ENCODE measurements around the gene RAB11FIP4. TPM values are rescaled to one million over a fixed set of nuclear protein-coding genes. Genes with fewer than 3 reads are reported as not detected.

The RAB11FIP4 gene
- total and polyA plus RNA-seq, 2 donors (not counting 1 experiment from before 2014, with no cell fraction given), result 17.0 to 70.5 TPM

GRCh38 chr17:31587462-31587861 lies 196.0 kb downstream of the RAB11FIP4 start:
- no peak overlapping the region for H3K4me3 ChIP-seq (ENCODE audit: control extremely low read depth in 1 of 5, extremely low read depth in 1 of 5, insufficient read depth in 1 of 5, low read depth in 2 of 5, low read length in 4 of 5)
- no peak overlapping the region for H3K27ac ChIP-seq (ENCODE audit: low read length in 2 of 2)
- 87% methylated on average over 3 of the region's 4 CpGs for WGBS (ENCODE audit: insufficient coverage)
- H3K27ac Mint-ChIP-seq, result no peak overlapping the region
- no peaks in the 10 kb centered on the region for H3K27me3 ChIP-seq (replicated peaks in 1 of 4; ENCODE audit: control extremely low read depth in 1 of 4, control insufficient read depth in 3 of 4, insufficient read depth in 4 of 4, low read length in 3 of 4)
- intact Hi-C loops (cut with micrococcal nuclease), result no loop called here
- ATAC-seq (ENCODE audit: low read depth), result no peak
- no peak overlapping the region for H3K4me2 ChIP-seq (replicated peaks; ENCODE audit: low read depth, low read length, poor library complexity, severe bottlenecking)
- H4K20me1 ChIP-seq (ENCODE audit: control insufficient read depth, insufficient read depth, low read length, poor library complexity, severe bottlenecking), result no peaks in the 10 kb centered on the region
- H3K4me3 Mint-ChIP-seq, result no peak overlapping the region
- H3K27me3 Mint-ChIP-seq, result no peaks in the 10 kb centered on the region
- peaks cover 3% of the 10 kb centered on the region in 2 donors for H3K4me1 ChIP-seq (ENCODE audit: control insufficient read depth in 2 of 2, insufficient read depth in 2 of 2, low read length in 2 of 2)
- no peaks in the 10 kb centered on the region for H3K36me3 ChIP-seq (replicated peaks in 1 of 2; ENCODE audit: control extremely low read depth in 1 of 2, control insufficient read depth in 1 of 2, extremely low read depth in 1 of 2, insufficient read depth in 2 of 2, low read length in 1 of 2)
- peaks cover 5% of the 10 kb centered on the region for H3K4me1 Mint-ChIP-seq
- H3K9me3 Mint-ChIP-seq (ENCODE audit: insufficient read depth), result no peaks in the 10 kb centered on the region
- no peaks in the 10 kb centered on the region for H3K9me3 ChIP-seq (ENCODE audit: control extremely low read depth in 1 of 3, control insufficient read depth in 2 of 3, insufficient read depth in 1 of 3, low read length in 2 of 3)
- H3K9ac ChIP-seq (ENCODE audit: low read length), result no peak overlapping the region
- no peaks in the 10 kb centered on the region for H3K79me2 ChIP-seq (ENCODE audit: control insufficient read depth, insufficient read depth, low read length)
- CTCF ChIA-PET, result no interaction called here
- no peak overlapping the region for H2AFZ ChIP-seq (ENCODE audit: insufficient read depth, low read depth, low read length, poor library complexity, severe bottlenecking)
- POLR2A ChIA-PET, result no interaction called here
- DNase-seq, result no peak
- TF ChIP-seq, protein P1, sequence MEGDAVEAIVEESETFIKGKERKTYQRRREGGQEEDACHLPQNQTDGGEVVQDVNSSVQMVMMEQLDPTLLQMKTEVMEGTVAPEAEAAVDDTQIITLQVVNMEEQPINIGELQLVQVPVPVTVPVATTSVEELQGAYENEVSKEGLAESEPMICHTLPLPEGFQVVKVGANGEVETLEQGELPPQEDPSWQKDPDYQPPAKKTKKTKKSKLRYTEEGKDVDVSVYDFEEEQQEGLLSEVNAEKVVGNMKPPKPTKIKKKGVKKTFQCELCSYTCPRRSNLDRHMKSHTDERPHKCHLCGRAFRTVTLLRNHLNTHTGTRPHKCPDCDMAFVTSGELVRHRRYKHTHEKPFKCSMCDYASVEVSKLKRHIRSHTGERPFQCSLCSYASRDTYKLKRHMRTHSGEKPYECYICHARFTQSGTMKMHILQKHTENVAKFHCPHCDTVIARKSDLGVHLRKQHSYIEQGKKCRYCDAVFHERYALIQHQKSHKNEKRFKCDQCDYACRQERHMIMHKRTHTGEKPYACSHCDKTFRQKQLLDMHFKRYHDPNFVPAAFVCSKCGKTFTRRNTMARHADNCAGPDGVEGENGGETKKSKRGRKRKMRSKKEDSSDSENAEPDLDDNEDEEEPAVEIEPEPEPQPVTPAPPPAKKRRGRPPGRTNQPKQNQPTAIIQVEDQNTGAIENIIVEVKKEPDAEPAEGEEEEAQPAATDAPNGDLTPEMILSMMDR (IDR thresholded peaks at IDR 0.05), result no peak
- TF ChIP-seq EZH2 (IDR thresholded peaks at IDR 0.05; ENCODE audit: borderline replicate concordance, insufficient read depth, low read depth, low read length, poor library complexity, severe bottlenecking), result no peak

Small RNA genes within 50 kb of the gene (small RNA-seq; reads per million reads assigned to genes)
- gene MIR193A (ENCODE audit: insufficient read length, low read depth, low replicate concordance) (not detected), gene MIR4725 (ENCODE audit: insufficient read length, low read depth, low replicate concordance) (not detected), gene RN7SL45P (ENCODE audit: insufficient read length, low read depth, low replicate concordance) (not detected), gene RN7SL79P (ENCODE audit: insufficient read length, low read depth, low replicate concordance) (not detected), gene RNU6ATAC7P (ENCODE audit: insufficient read length, low read depth, low replicate concordance) (not detected)

Other genes with a start within 250 kb of the RAB11FIP4 start
- 0.39 and 0.49 TPM in 2 replicates for gene OMG, start 94.4 kb upstream of the RAB11FIP4 start, total RNA-seq
- 1.7 and 1.9 TPM in 2 replicates for gene OMG, start 94.4 kb upstream of the RAB11FIP4 start, polyA plus RNA-seq
- gene EVI2B, start 77.6 kb upstream of the RAB11FIP4 start, total RNA-seq, result 125 and 132 TPM in 2 replicates
- 69.6 and 135 TPM in 2 replicates for gene EVI2B, start 77.6 kb upstream of the RAB11FIP4 start, polyA plus RNA-seq
- gene EVI2A, start 70.1 kb upstream of the RAB11FIP4 start, total RNA-seq, result 47.3 and 49.3 TPM in 2 replicates
- gene EVI2A, start 70.1 kb upstream of the RAB11FIP4 start, polyA plus RNA-seq, result 6.9 and 18.2 TPM in 2 replicates